GM12878 (cell line): ENCODE results near the gene ARHGAP5. TPM values are rescaled to one million over a fixed set of nuclear protein-coding genes. Genes with fewer than 3 reads are reported as not detected.
A peak's percentile ranks its signal among the peaks of the same experiment; 100 is the strongest.

ENCODE experiments used
- ATAC-seq: fragments of 200-7000 bp; cut with Tn5 transposase; 3 replicates; pipeline ENCODE4 v1.9.1; 2020; ENCODE audit warnings: mild to moderate bottlenecking, moderate library complexity
- BruUV-seq: library from RNA; stranded (reverse); fragments of 400-500 nt; replicated peaks from 2 replicates; lab custom pipeline; 2021; lab: Mats Ljungman, UMichigan
- CTCF ChIA-PET: fragments of 300-600 bp; sonication (Branson Sonifier 250); formaldehyde crosslinking; extraction: SDS; loops from one replicate; lab custom pipeline; 2021; ENCODE audit warnings: inconsistent platforms; lab: Yijun Ruan, JAX
- POLR2A ChIA-PET: fragments of 350-600 bp; formaldehyde crosslinking; extraction: SDS; loops from one replicate; lab custom pipeline; 2021; ENCODE audit warnings: inconsistent platforms; lab: Charles Lee
- RAD21 ChIA-PET: fragments of 300-600 bp; sonication (Branson Sonifier 250); formaldehyde crosslinking; loops from one replicate; lab custom pipeline; 2023; ENCODE audit warnings: antibody characterized with exemption; ENCODE audit not compliant: unreplicated experiment; lab: Charles Lee
- SMC1A ChIA-PET: fragments of 300-600 bp; sonication (Branson Sonifier 250); formaldehyde crosslinking; loops from one replicate; lab custom pipeline; 2023; ENCODE audit not compliant: unreplicated experiment, uncharacterized antibody; lab: Charles Lee
- DNase-seq: peaks from one replicate; pipeline ENCODE4 v3.0.0-alpha.2; 2011; ENCODE audit warnings: low read depth, low spot score
- FAIRE-seq: peaks from 3 replicates; lab custom pipeline; 2011; peaks lifted over from hg19 to GRCh38; lab: Jason Lieb, UNC
- H2AFZ ChIP-seq: 2 replicates; pipeline ENCODE4 v1.6.0; 2011; ENCODE audit warnings: low read depth, low read length, control low read depth; ENCODE audit not compliant: control insufficient read depth
- H3K27ac ChIP-seq: 2 replicates; pipeline ENCODE4 v1.5.1; 2011; ENCODE audit warnings: control low read depth; ENCODE audit not compliant: control insufficient read depth, insufficient read depth
- H3K27me3 ChIP-seq, 2 experiments: replicated peaks in 1 of 2; 2 replicates each; pipeline versions ENCODE4 v1.6.0 to v1.6.1; 2011; ENCODE audit warnings: low read length in 1 of 2; ENCODE audit not compliant: control insufficient read depth in 2 of 2, insufficient read depth in 2 of 2
- H3K36me3 ChIP-seq, 2 experiments: 2 replicates each; pipeline ENCODE4 v1.5.1; 2011; ENCODE audit warnings: low read length in 1 of 2; ENCODE audit not compliant: control insufficient read depth in 2 of 2, insufficient read depth in 2 of 2
- H3K4me1 ChIP-seq: 2 replicates; pipeline ENCODE4 v1.6.1; 2011; ENCODE audit warnings: mild to moderate bottlenecking, low read length, moderate library complexity, mixed read lengths; ENCODE audit not compliant: control insufficient read depth, insufficient read depth
- H3K4me2 ChIP-seq: 2 replicates; pipeline ENCODE4 v1.6.0; 2011; ENCODE audit warnings: control low read depth; ENCODE audit not compliant: control insufficient read depth, insufficient read depth
- H3K4me3 ChIP-seq: fragments of 200-600 bp; sonication (generic); 2 replicates; pipeline ENCODE4 v1.5.1; 2016
- H3K79me2 ChIP-seq: 2 replicates; pipeline ENCODE4 v1.6.0; 2011; ENCODE audit warnings: low read length; ENCODE audit not compliant: control insufficient read depth, insufficient read depth
- H3K9ac ChIP-seq: 2 replicates; pipeline ENCODE4 v1.8.0; 2011; ENCODE audit warnings: low read length, control low read depth, mixed read lengths; ENCODE audit not compliant: control insufficient read depth, insufficient read depth
- H3K9me3 ChIP-seq: replicated peaks from 3 replicates; pipeline ENCODE4 v1.5.1; 2011; ENCODE audit warnings: mild to moderate bottlenecking, low read length; ENCODE audit not compliant: control insufficient read depth, insufficient read depth
- H4K20me1 ChIP-seq: 2 replicates; pipeline ENCODE4 v1.6.0; 2011; ENCODE audit not compliant: control insufficient read depth, insufficient read depth
- ASH2L ChIP-seq: fragments of 300-600, 200-600 bp; sonication (generic); IDR thresholded peaks from 2 replicates; pipeline ENCODE4 v1.6.1; 2017; ENCODE audit warnings: low read depth, mild to moderate bottlenecking, borderline replicate concordance
- ATF7 ChIP-seq: fragments of 450-650 bp; IDR thresholded peaks from 2 replicates; pipeline ENCODE4 v1.6.1; 2016; ENCODE audit warnings: low read depth, mild to moderate bottlenecking
- CBFB ChIP-seq: IDR thresholded peaks from 2 replicates; pipeline ENCODE4 v1.6.1; 2016; ENCODE audit warnings: antibody characterized with exemption, low read depth
- CBX3 ChIP-seq: fragments of 200-600 bp; sonication (generic); IDR thresholded peaks from 2 replicates; pipeline ENCODE4 v1.6.1; 2016; ENCODE audit warnings: low read depth, borderline replicate concordance
- EZH2 ChIP-seq: IDR thresholded peaks from 2 replicates; pipeline ENCODE4 v1.6.1; 2012; ENCODE audit warnings: low read depth, mild to moderate bottlenecking, control low read depth, inconsistent platforms, low read length, borderline replicate concordance; ENCODE audit not compliant: control insufficient read depth
- GATAD2B ChIP-seq: fragments of 450-650 bp; conservative IDR thresholded peaks from 2 replicates; pipeline ENCODE4 v1.6.1; 2017; ENCODE audit warnings: low read depth, mild to moderate bottlenecking, moderate library complexity
- HCFC1 ChIP-seq: fragments of 150-350 bp; IDR thresholded peaks from 2 replicates; pipeline ENCODE4 v1.6.1; 2014; ENCODE audit warnings: low read length
- IRF4 ChIP-seq: IDR thresholded peaks from 2 replicates; pipeline ENCODE4 v1.6.1; 2011; ENCODE audit warnings: low read depth, low read length
- NFYB ChIP-seq: IDR thresholded peaks from 2 replicates; pipeline ENCODE4 v1.6.1; 2011; ENCODE audit warnings: low read depth, mild to moderate bottlenecking, low read length, improper control_type of control experiment, moderate library complexity; ENCODE audit not compliant: insufficient read depth
- NR2C2 ChIP-seq: IDR thresholded peaks from 2 replicates; pipeline ENCODE4 v1.6.1; 2011; ENCODE audit warnings: borderline replicate concordance, low read depth; ENCODE audit not compliant: control insufficient read depth, insufficient read length
- NRF1 ChIP-seq: conservative IDR thresholded peaks from 2 replicates; pipeline ENCODE4 v1.6.1; 2011; ENCODE audit warnings: mild to moderate bottlenecking, low read depth, low read length, improper control_type of control experiment
- SUPT20H ChIP-seq: IDR thresholded peaks from 2 replicates; pipeline ENCODE4 v1.6.1; 2011; ENCODE audit warnings: low read depth, mild to moderate bottlenecking, low read length, moderate library complexity, borderline replicate concordance; ENCODE audit not compliant: control insufficient read depth
- TARDBP ChIP-seq: IDR thresholded peaks from 2 replicates; pipeline ENCODE4 v1.6.1; 2016; ENCODE audit warnings: borderline replicate concordance
- USF1 ChIP-seq: IDR thresholded peaks from 2 replicates; pipeline ENCODE4 v1.6.1; 2011; ENCODE audit warnings: borderline replicate concordance, low read depth, mild to moderate bottlenecking, moderate library complexity, mixed read lengths, low read length; ENCODE audit not compliant: insufficient read depth; ENCODE audit errors: extremely low read length
- WRNIP1 ChIP-seq: IDR thresholded peaks from 2 replicates; pipeline ENCODE4 v1.6.1; 2011; ENCODE audit warnings: low read depth, low read length, improper control_type of control experiment, borderline replicate concordance
- YY1 ChIP-seq: IDR thresholded peaks from 2 replicates; pipeline ENCODE4 v1.6.1; 2011; ENCODE audit warnings: low read depth, mild to moderate bottlenecking, low read length
- ZBTB33 ChIP-seq: fragments of 450-650 bp; IDR thresholded peaks from 2 replicates; pipeline ENCODE4 v1.6.1; 2017; ENCODE audit warnings: mild to moderate bottlenecking
- ZNF207 ChIP-seq: fragments of 450-650 bp; IDR thresholded peaks from 2 replicates; pipeline ENCODE4 v1.6.1; 2014; ENCODE audit warnings: antibody characterized with exemption, mild to moderate bottlenecking, borderline replicate concordance
- ZSCAN29 ChIP-seq: fragments of 450-650 bp; IDR thresholded peaks from 2 replicates; pipeline ENCODE4 v1.6.1; 2017; ENCODE audit warnings: mild to moderate bottlenecking, moderate library complexity
- WGBS: methylation state at CpG from one replicate; pipeline ENCODE4 v1.1.6; 2016; ENCODE audit warnings: low lambda C conversion rate; ENCODE audit not compliant: insufficient replicate concordance, insufficient coverage; ENCODE audit errors: missing lambda C conversion rate; 5-methylcytosine and 5-hydroxymethylcytosine counted together
- in situ Hi-C: fragments of 300-500 bp; cut with MboI; formaldehyde crosslinking; loops from 9 replicates; pipeline ENCODE4 v1.14.3; 2018; ENCODE audit warnings: mixed read lengths
- intact Hi-C: fragments of 100-400 bp; cut with micrococcal nuclease; formaldehyde crosslinking; loops from one replicate; pipeline ENCODE4 v1.14.2; 2022; ENCODE audit not compliant: unreplicated experiment
- polyA plus RNA-seq, 11 experiments: library from polyadenylated mRNA; depleted of rRNA in 4 of 11; unstranded in 6 of 11; stranded (reverse) in 5 of 11; fragments of >200 nt; fragmentation: Nextera tagmentation in 4 of 11; fragmentation: Illumina TruSeq in 1 of 11; extraction: Ambion mirVana in 4 of 11; extraction: Trizol in 1 of 11; gene quantifications; 1 replicate in 1 of 11; 2 replicates in 10 of 11; pipeline versions ENCODE4 v1.2.1 to v1.2.3, GENCODE V29; 2011 to 2016; ENCODE audit warnings: inconsistent platforms in 2 of 11, missing spikeins in 2 of 11, low read depth in 1 of 11
- total RNA-seq, 4 experiments: library from RNA; depleted of rRNA in 3 of 4; stranded (reverse); fragments of >200 nt in 3 of 4; fragmentation: Illumina TruSeq in 1 of 4; extraction: Trizol in 1 of 4; gene quantifications; 2 replicates each; pipeline versions ENCODE4 v1.2.1 to v1.2.3, GENCODE V29; 2013 to 2021
- TF ChIP-seq, protein P1 (sequence below): IDR thresholded peaks from 2 replicates; pipeline ENCODE4 v1.6.1; 2012; ENCODE audit warnings: low read length, inconsistent platforms

Gene ARHGAP5
- total and polyA plus RNA-seq, 10 of the 15 experiments (the other 5 are each of a cell fraction or from before 2014, with no cell fraction given): 0.91 to 19.6 (median 7.2) TPM

DNA sequence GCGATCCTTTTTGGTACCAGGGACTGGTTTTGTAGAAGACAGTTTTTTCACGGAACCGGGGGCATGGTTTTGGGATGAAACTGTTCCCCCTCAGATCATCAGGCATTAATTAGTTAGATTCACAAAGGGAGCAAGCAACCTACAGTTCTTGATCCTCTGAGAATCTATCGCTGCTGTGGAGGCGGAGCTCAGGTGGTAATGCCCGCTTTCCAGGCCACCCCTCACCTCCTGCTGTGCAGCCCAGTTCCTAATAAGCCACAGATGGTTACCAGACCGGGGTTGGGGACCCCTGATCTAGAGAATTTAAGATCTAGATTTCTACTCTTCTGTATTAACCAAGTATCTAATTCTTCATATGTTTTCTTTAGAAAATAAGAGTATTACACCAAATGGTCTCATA, 4.8 kb downstream of the ARHGAP5 start:
- DNase-seq (no peak), FAIRE-seq (no peak), ATAC-seq (no peak)
- ChIA-PET SMC1A (interaction anchor here (0.9 to 1.7 kb wide), 3 partner anchors 116 to 177 kb away, joined by 3 to 6 read pairs (median 5); no protein-coding TSS in a partner anchor), POLR2A (no interaction called here), CTCF (interaction anchor here (1.0 to 1.1 kb wide), 2 partner anchors 162 to 177 kb away, joined by 3 to 4 read pairs; no protein-coding TSS in a partner anchor), RAD21 (interaction anchor here (0.6 kb wide), 1 partner anchor 169 kb away, joined by 3 read pairs; no protein-coding TSS in a partner anchor)
- intact Hi-C loops: no loop called here
- Histone ChIP-seq H3K36me3 (no peaks in the 10 kb centered on the region), H3K27ac (no peak overlapping the region), H3K27me3 (no peaks in the 10 kb centered on the region), H3K4me3 (no peak overlapping the region), H3K4me1 (peaks cover 15% of the 10 kb centered on the region), H3K9ac (no peak overlapping the region), H3K79me2 (peaks cover 4% of the 10 kb centered on the region), H3K9me3 (no peaks in the 10 kb centered on the region), H3K4me2 (peak overlapping the region; percentile 35; the same call in 1 of the 2 replicates), H2AFZ (no peak overlapping the region), H4K20me1 (no peaks in the 10 kb centered on the region)
- in situ Hi-C loops: no loop called here
- BruUV-seq: no TSS peak
- TF ChIP-seq NR2C2 (no peak), ATF7 (no peak), NFYB (no peak), YY1 (no peak), NRF1 (no peak), USF1 (no peak), CBFB (no peak), GATAD2B (no peak), WRNIP1 (no peak), TARDBP (no peak), EZH2 (no peak), ZBTB33 (no peak), ASH2L (no peak), HCFC1 (no peak), CBX3 (no peak), IRF4 (no peak), ZSCAN29 (no peak), ZNF207 (no peak), SUPT20H (no peak)
- TF ChIP-seq, protein P1, sequence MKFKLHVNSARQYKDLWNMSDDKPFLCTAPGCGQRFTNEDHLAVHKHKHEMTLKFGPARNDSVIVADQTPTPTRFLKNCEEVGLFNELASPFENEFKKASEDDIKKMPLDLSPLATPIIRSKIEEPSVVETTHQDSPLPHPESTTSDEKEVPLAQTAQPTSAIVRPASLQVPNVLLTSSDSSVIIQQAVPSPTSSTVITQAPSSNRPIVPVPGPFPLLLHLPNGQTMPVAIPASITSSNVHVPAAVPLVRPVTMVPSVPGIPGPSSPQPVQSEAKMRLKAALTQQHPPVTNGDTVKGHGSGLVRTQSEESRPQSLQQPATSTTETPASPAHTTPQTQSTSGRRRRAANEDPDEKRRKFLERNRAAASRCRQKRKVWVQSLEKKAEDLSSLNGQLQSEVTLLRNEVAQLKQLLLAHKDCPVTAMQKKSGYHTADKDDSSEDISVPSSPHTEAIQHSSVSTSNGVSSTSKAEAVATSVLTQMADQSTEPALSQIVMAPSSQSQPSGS: no peak
- 92% methylated on average over 7 of the region's 7 CpGs for WGBS
